ENCODE measurements around the gene IQCF2. TPM values are rescaled to one million over a fixed set of nuclear protein-coding genes. Genes with fewer than 3 reads are reported as not detected.
"Not testable (repeated sequence)": the region's sequence is repeated elsewhere in the genome, so short reads cannot be mapped to it uniquely, and the experiment has no call there.

IQCF2 gene
- total RNA-seq, 4 donors from 2014 or later: not detected

GRCh38 chr3:51830836-51831385 is 30.5 kb upstream of the IQCF2 start:
- H3K27me3 ChIP-seq: no peaks in the 10 kb centered on the region
- DNase-seq: no peak
- no peak overlapping the region for H3K4me3 ChIP-seq (replicated peaks in 1 of 3)
- no peak overlapping the region for H3K27ac ChIP-seq
- intact Hi-C loops (cut with DNase I): no loop called here
- H3K4me1 ChIP-seq: no peaks in the 10 kb centered on the region
- WGBS, 2 donors: 52 to 63% methylated on average over 4 of the region's 4 CpGs
- no peak for TF ChIP-seq POLR2A (IDR thresholded peaks at IDR 0.05)
- no peak for TF ChIP-seq CTCF (IDR thresholded peaks at IDR 0.05)
- H3K9me3 ChIP-seq: no peaks in the 10 kb centered on the region
- no peaks in the 10 kb centered on the region for H3K36me3 ChIP-seq

GRCh38 chr3:51836606-51837005 is 24.8 kb upstream of the IQCF2 start:
- TF ChIP-seq POLR2A (IDR thresholded peaks at IDR 0.05) (no peak), CTCF (IDR thresholded peaks at IDR 0.05) (no peak)
- Histone ChIP-seq H3K27me3 (no peaks in the 10 kb centered on the region), H3K36me3 (no peaks in the 10 kb centered on the region), H3K4me3 (replicated peaks in 1 of 3) (no peak overlapping the region), H3K9me3 (no peaks in the 10 kb centered on the region), H3K4me1 (no peaks in the 10 kb centered on the region), H3K27ac (no peak overlapping the region)
- 80 to 89% methylated on average over 5 of the region's 5 CpGs for WGBS, 2 donors
- intact Hi-C loops (cut with DNase I): no loop called here
- DNase-seq: no peak

DNA sequence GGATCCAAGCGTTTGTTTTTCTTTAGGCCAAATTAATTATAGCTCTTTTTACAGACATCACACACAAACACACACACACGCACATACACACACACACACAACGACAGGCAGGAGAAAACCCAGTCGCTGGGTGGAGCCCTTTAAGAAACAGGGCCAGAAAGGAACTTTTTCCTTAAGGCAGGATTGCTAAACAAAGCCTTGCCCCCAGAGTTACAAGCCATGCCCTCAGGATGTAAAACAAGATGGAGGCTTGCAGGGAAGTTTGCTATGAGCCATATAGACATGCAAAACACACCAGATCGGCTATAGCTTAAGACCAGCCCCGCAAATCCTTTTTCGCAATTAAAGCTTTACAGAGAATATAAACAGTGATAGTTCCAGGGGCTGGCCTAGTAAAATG is 16.3 kb upstream of the IQCF2 start:
- no peak for TF ChIP-seq POLR2A (IDR thresholded peaks at IDR 0.05)
- TF ChIP-seq CTCF (IDR thresholded peaks at IDR 0.05): no peak
- H3K4me3 ChIP-seq (replicated peaks in 1 of 3): no peak overlapping the region
- WGBS, 2 donors: 68 to 72% methylated on average over 7 of the region's 7 CpGs
- no peak for DNase-seq
- no peaks in the 10 kb centered on the region for H3K4me1 ChIP-seq
- intact Hi-C loops (cut with DNase I): no loop called here
- no peaks in the 10 kb centered on the region for H3K27me3 ChIP-seq
- H3K36me3 ChIP-seq: no peaks in the 10 kb centered on the region
- no peak overlapping the region for H3K27ac ChIP-seq
- H3K9me3 ChIP-seq: no peaks in the 10 kb centered on the region

- intact Hi-C loops (cut with DNase I); DNase-seq; H3K4me1 ChIP-seq; H3K27ac ChIP-seq; H3K27me3 ChIP-seq; H3K36me3 ChIP-seq; H3K4me3 ChIP-seq (replicated peaks in 1 of 3); H3K9me3 ChIP-seq: not testable (repeated sequence)
- WGBS, 2 donors: 88 to 93% methylated on average over 1 of the region's 1 CpG
Observed at GRCh38 chr3:51855411-51855810, 6.0 kb upstream of the IQCF2 start.

GRCh38 chr3:51862886-51863285 is 1.5 kb downstream of the IQCF2 start:
- no peaks in the 10 kb centered on the region for H3K4me1 ChIP-seq
- H3K4me3 ChIP-seq (replicated peaks in 1 of 3): no peak overlapping the region
- no peak for TF ChIP-seq POLR2A (IDR thresholded peaks at IDR 0.05)
- no peak for TF ChIP-seq CTCF (IDR thresholded peaks at IDR 0.05)
- H3K9me3 ChIP-seq: no peaks in the 10 kb centered on the region
- 84 to 85% methylated on average over 13 of the region's 13 CpGs for WGBS, 2 donors
- intact Hi-C loops (cut with DNase I): no loop called here
- H3K27me3 ChIP-seq: no peaks in the 10 kb centered on the region
- H3K36me3 ChIP-seq: no peaks in the 10 kb centered on the region
- no peak overlapping the region for H3K27ac ChIP-seq
- DNase-seq: no peak

- intact Hi-C loops (cut with DNase I); H3K27ac ChIP-seq; DNase-seq; H3K4me1 ChIP-seq; H3K9me3 ChIP-seq; H3K27me3 ChIP-seq; H3K4me3 ChIP-seq (replicated peaks in 1 of 3); H3K36me3 ChIP-seq: not testable (repeated sequence)
- WGBS, 2 donors: 84 to 88% methylated on average over 1 of the region's 1 CpG
Observed at GRCh38 chr3:51868896-51869295, 7.5 kb downstream of the IQCF2 start.
